ENCODE measurements around the gene BMAL1. TPM values are rescaled to one million over a fixed set of nuclear protein-coding genes. Genes with fewer than 3 reads are reported as not detected.

BMAL1 gene
- total RNA-seq, 1 donor from 2014 or later, result 7.3 TPM

- no peaks in the 10 kb centered on the region for H3K36me3 Mint-ChIP-seq
- no peak overlapping the region for H3K4me3 Mint-ChIP-seq
- H3K27ac Mint-ChIP-seq, result no peak overlapping the region
- TF ChIP-seq CTCF (conservative IDR thresholded peaks at IDR 0.05), result no peak
- no peak for DNase-seq (ENCODE audit: extremely low spot score, unreplicated experiment)
- peaks cover 20% of the 10 kb centered on the region for H3K27me3 Mint-ChIP-seq
- no peaks in the 10 kb centered on the region for H3K9me3 Mint-ChIP-seq
- no peaks in the 10 kb centered on the region for H3K4me1 Mint-ChIP-seq (ENCODE audit: unreplicated experiment)
Observed at GRCh38 chr11:13297917-13298356, 20.3 kb downstream of the BMAL1 start.

- H3K4me3 Mint-ChIP-seq, result no peak overlapping the region
- DNase-seq (ENCODE audit: extremely low spot score, unreplicated experiment), result no peak
- peaks cover 20% of the 10 kb centered on the region for H3K27me3 Mint-ChIP-seq
- no peaks in the 10 kb centered on the region for H3K9me3 Mint-ChIP-seq
- H3K36me3 Mint-ChIP-seq, result no peaks in the 10 kb centered on the region
- H3K4me1 Mint-ChIP-seq (ENCODE audit: unreplicated experiment), result no peaks in the 10 kb centered on the region
- H3K27ac Mint-ChIP-seq, result no peak overlapping the region
- no peak for TF ChIP-seq CTCF (conservative IDR thresholded peaks at IDR 0.05)
Observed at GRCh38 chr11:13298765-13299164, 21.2 kb downstream of the BMAL1 start.

- no peak overlapping the region for H3K4me3 Mint-ChIP-seq
- no peak for DNase-seq (ENCODE audit: extremely low spot score, unreplicated experiment)
- peaks cover 12% of the 10 kb centered on the region for H3K27me3 Mint-ChIP-seq
- no peaks in the 10 kb centered on the region for H3K36me3 Mint-ChIP-seq
- H3K9me3 Mint-ChIP-seq, result no peaks in the 10 kb centered on the region
- no peaks in the 10 kb centered on the region for H3K4me1 Mint-ChIP-seq (ENCODE audit: unreplicated experiment)
- TF ChIP-seq CTCF (conservative IDR thresholded peaks at IDR 0.05), result no peak
- H3K27ac Mint-ChIP-seq, result no peak overlapping the region
Observed at GRCh38 chr11:13301522-13301921, 23.9 kb downstream of the BMAL1 start.

- no peak for TF ChIP-seq CTCF (conservative IDR thresholded peaks at IDR 0.05)
- Mint-ChIP-seq H3K4me1 (ENCODE audit: unreplicated experiment) (no peaks in the 10 kb centered on the region), H3K9me3 (no peaks in the 10 kb centered on the region), H3K36me3 (no peaks in the 10 kb centered on the region), H3K27ac (no peak overlapping the region), H3K4me3 (no peak overlapping the region), H3K27me3 (peaks cover 12% of the 10 kb centered on the region)
- no peak for DNase-seq (ENCODE audit: extremely low spot score, unreplicated experiment)
Observed at GRCh38 chr11:13302420-13302958, 24.9 kb downstream of the BMAL1 start.

- Mint-ChIP-seq H3K27ac (no peak overlapping the region), H3K4me3 (no peak overlapping the region)
- TF ChIP-seq CTCF (conservative IDR thresholded peaks at IDR 0.05), result no peak
Observed at GRCh38 chr11:13303668-13304649, 26.4 kb downstream of the BMAL1 start.

More at GRCh38 chr11:13303668-13304649, 26.4 kb downstream of the BMAL1 start:
- Mint-ChIP-seq H3K27me3 (peaks cover 12% of the 10 kb centered on the region), H3K9me3 (no peaks in the 10 kb centered on the region), H3K4me1 (ENCODE audit: unreplicated experiment) (no peaks in the 10 kb centered on the region), H3K36me3 (no peaks in the 10 kb centered on the region)
- no peak for DNase-seq (ENCODE audit: extremely low spot score, unreplicated experiment)

All from type B pancreatic cell (in vitro differentiated cells).